ENCODE data around the gene MAP2K7.

DNA sequence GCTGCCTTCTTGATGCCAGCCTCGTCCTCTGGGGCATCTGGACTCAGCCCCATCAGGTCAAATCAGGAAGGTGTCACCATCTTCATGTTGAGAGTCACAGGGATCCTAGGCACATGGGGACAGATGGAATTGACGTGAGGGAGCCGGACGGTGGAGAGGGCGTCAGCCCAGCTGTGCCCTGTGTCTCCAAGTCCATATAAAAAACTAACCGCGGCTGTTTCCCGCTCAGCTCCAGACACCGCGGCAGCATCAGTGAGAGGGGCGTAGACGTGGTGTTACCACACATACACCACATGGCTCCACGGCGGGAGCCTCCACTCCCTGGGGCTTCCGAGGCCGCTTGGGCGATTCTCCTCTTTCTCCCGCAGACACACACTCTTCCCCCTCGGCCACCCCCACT is 23.8 kb upstream of the MAP2K7 start:
- TF ChIP-seq, protein P1, sequence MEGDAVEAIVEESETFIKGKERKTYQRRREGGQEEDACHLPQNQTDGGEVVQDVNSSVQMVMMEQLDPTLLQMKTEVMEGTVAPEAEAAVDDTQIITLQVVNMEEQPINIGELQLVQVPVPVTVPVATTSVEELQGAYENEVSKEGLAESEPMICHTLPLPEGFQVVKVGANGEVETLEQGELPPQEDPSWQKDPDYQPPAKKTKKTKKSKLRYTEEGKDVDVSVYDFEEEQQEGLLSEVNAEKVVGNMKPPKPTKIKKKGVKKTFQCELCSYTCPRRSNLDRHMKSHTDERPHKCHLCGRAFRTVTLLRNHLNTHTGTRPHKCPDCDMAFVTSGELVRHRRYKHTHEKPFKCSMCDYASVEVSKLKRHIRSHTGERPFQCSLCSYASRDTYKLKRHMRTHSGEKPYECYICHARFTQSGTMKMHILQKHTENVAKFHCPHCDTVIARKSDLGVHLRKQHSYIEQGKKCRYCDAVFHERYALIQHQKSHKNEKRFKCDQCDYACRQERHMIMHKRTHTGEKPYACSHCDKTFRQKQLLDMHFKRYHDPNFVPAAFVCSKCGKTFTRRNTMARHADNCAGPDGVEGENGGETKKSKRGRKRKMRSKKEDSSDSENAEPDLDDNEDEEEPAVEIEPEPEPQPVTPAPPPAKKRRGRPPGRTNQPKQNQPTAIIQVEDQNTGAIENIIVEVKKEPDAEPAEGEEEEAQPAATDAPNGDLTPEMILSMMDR (IDR thresholded peaks at IDR 0.05), result no peak
- TF ChIP-seq POLR2A (IDR thresholded peaks at IDR 0.05), result no peak
